Measurements from ENCODE around the gene SPPL2C. TPM values are rescaled to one million over a fixed set of nuclear protein-coding genes. Genes with fewer than 3 reads are reported as not detected.
"Not testable (repeated sequence)": the region's sequence is repeated elsewhere in the genome, so short reads cannot be mapped to it uniquely, and the experiment has no call there.

Gene SPPL2C
- total RNA-seq, 2 experiments from 2014 or later, result not detected

DNA sequence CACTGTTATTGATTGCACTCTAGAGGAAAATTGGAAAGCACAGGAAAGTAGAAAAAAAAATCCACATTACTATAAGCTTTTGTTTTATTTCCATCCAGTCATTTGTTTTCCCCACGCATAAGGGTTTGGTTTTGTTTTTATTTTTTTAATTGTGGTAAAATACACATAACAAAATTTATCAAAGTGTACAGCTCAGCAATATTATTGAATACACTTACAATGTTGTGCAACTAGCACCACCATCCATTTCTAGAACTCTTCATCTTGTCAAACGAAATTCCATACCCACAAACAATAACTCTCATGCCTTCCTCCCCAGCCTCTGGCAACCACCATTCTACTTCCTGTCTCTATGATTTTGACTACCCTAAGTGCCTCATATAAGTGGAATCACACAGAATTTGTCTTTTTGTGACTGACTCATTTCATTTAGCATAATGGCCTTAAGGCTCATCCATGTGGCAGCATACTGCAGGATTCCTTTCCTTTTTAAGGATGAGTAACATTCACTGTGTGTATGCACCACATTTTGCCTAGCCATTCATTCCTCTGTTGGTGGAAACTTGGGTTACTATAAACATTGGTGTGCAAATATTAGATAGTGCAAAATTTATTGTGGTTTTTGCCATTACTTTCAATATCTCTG is 11.1 kb downstream of the SPPL2C start:
- H3K4me2 ChIP-seq (ENCODE audit: low read length), result no peak overlapping the region
- no peak for DNase-seq (ENCODE audit: low spot score)
- H3K27ac ChIP-seq (ENCODE audit: low read depth, low read length, poor library complexity, severe bottlenecking), result no peak overlapping the region
- H2AFZ ChIP-seq (ENCODE audit: low read length), result no peak overlapping the region
- no peaks in the 10 kb centered on the region for H3K4me1 ChIP-seq (ENCODE audit: insufficient read depth, low read length, poor library complexity, severe bottlenecking)
- no TSS peak for BruUV-seq (replicated peaks)
- H3K9me2 ChIP-seq (ENCODE audit: insufficient read depth, low read length), result no peaks in the 10 kb centered on the region
- H3K9me3 ChIP-seq (ENCODE audit: low read length), result no peaks in the 10 kb centered on the region
- no peak overlapping the region for H3K4me3 ChIP-seq (ENCODE audit: low read depth, low read length, poor library complexity, severe bottlenecking)
- POLR2A ChIA-PET, result no interaction called here
- H3K36me3 ChIP-seq (ENCODE audit: insufficient read depth, low read length), result no peaks in the 10 kb centered on the region
- intact Hi-C loops (cut with micrococcal nuclease; ENCODE audit: unreplicated experiment), result loop anchor here (2.0 kb wide), 1 partner anchor 209 kb away; no protein-coding TSS in a partner anchor
- TF ChIP-seq, protein P1, sequence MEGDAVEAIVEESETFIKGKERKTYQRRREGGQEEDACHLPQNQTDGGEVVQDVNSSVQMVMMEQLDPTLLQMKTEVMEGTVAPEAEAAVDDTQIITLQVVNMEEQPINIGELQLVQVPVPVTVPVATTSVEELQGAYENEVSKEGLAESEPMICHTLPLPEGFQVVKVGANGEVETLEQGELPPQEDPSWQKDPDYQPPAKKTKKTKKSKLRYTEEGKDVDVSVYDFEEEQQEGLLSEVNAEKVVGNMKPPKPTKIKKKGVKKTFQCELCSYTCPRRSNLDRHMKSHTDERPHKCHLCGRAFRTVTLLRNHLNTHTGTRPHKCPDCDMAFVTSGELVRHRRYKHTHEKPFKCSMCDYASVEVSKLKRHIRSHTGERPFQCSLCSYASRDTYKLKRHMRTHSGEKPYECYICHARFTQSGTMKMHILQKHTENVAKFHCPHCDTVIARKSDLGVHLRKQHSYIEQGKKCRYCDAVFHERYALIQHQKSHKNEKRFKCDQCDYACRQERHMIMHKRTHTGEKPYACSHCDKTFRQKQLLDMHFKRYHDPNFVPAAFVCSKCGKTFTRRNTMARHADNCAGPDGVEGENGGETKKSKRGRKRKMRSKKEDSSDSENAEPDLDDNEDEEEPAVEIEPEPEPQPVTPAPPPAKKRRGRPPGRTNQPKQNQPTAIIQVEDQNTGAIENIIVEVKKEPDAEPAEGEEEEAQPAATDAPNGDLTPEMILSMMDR (conservative IDR thresholded peaks at IDR 0.05; ENCODE audit: low read length), result no peak
- no peak for TF ChIP-seq EZH2phosphoT487 (IDR thresholded peaks at IDR 0.05; ENCODE audit: borderline replicate concordance, low read depth, low read length)
- no peaks in the 10 kb centered on the region for H3K79me2 ChIP-seq (ENCODE audit: insufficient read depth, low read depth, low read length)
- no peaks in the 10 kb centered on the region for H4K20me1 ChIP-seq (ENCODE audit: insufficient read depth, low read length)
- CTCF ChIA-PET (ENCODE audit: unreplicated experiment), result interaction anchor here (1.3 kb wide), 1 partner anchor 39 kb away, joined by 3 read pairs; no protein-coding TSS in a partner anchor

DNA sequence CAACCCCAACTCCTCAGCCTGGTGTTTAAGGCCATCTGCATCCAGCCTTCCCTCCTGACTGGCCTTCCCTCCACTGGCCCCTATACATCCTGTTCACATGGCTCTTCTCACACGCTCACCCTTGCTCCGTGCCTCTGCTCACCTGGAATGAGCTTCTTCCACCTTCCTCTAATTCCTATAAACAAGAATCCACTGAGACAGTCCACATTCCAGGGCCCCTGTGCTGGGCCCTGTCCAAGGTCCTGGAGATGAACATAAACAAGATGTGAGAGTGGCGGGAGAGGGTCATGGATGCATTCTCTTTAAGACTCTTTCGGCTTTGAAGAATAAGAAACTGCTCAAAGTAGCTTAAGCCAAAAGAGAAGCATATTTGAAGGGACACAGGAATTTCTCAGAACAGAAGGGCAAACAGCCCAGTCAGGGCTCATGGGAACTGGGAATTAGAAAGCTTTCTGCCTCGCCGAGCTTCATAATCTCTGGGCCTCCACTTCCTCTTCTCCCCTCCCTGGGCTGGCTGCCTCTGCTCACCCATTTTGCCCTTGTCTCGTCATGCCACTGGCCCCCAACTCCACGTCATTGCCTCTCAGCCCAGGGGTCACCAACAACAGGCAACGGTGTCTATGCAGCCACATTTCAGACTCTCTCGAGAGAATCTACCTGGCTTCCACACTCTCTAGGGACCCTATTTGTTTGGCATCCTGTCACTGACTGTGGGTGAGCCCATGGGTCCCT is 13.5 kb downstream of the SPPL2C start:
- Histone ChIP-seq H4K20me1 (ENCODE audit: insufficient read depth, low read length) (no peaks in the 10 kb centered on the region), H3K36me3 (ENCODE audit: insufficient read depth, low read length) (no peaks in the 10 kb centered on the region), H2AFZ (ENCODE audit: low read length) (no peak overlapping the region), H3K4me1 (ENCODE audit: insufficient read depth, low read length, poor library complexity, severe bottlenecking) (no peaks in the 10 kb centered on the region), H3K27ac (ENCODE audit: low read depth, low read length, poor library complexity, severe bottlenecking) (no peak overlapping the region), H3K4me2 (ENCODE audit: low read length) (no peak overlapping the region), H3K79me2 (ENCODE audit: insufficient read depth, low read depth, low read length) (no peaks in the 10 kb centered on the region), H3K9me2 (ENCODE audit: insufficient read depth, low read length) (no peaks in the 10 kb centered on the region), H3K4me3 (ENCODE audit: low read depth, low read length, poor library complexity, severe bottlenecking) (no peak overlapping the region), H3K9me3 (ENCODE audit: low read length) (no peaks in the 10 kb centered on the region)
- TF ChIP-seq, protein P1 (conservative IDR thresholded peaks at IDR 0.05; ENCODE audit: low read length), result no peak
- no peak for TF ChIP-seq EZH2phosphoT487 (IDR thresholded peaks at IDR 0.05; ENCODE audit: borderline replicate concordance, low read depth, low read length)
- intact Hi-C loops (cut with micrococcal nuclease; ENCODE audit: unreplicated experiment), result no loop called here
- POLR2A ChIA-PET, result no interaction called here
- no TSS peak for BruUV-seq (replicated peaks)
- no peak for DNase-seq (ENCODE audit: low spot score)
- CTCF ChIA-PET (ENCODE audit: unreplicated experiment), result interaction anchor here (0.6 kb wide), 1 partner anchor 708 kb away, joined by 3 read pairs; no protein-coding TSS in a partner anchor

DNA sequence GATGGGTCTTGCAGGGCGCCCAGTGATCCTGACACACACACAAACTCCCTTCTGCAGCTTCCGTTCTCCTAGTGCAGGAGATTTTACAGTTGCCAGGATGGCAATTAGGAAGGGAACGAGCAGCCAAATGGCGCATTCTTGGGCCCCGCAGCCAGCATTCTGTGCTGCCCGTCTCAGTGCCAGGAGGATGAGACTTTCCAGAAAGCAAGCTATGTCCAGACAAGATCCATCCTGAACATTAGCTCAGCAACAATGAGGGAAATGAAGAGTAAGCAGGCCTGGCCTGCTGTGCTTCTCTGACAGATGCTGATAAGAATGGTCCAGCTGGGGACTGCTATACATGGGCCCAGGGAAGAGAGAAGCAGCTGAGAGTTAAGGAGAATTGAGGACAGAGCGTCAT is 16.5 kb downstream of the SPPL2C start:
- Histone ChIP-seq H3K9me3 (ENCODE audit: low read length) (no peaks in the 10 kb centered on the region), H3K36me3 (ENCODE audit: insufficient read depth, low read length) (no peaks in the 10 kb centered on the region), H3K4me1 (ENCODE audit: insufficient read depth, low read length, poor library complexity, severe bottlenecking) (no peaks in the 10 kb centered on the region), H3K4me3 (ENCODE audit: low read depth, low read length, poor library complexity, severe bottlenecking) (no peak overlapping the region), H4K20me1 (ENCODE audit: insufficient read depth, low read length) (no peaks in the 10 kb centered on the region), H3K4me2 (ENCODE audit: low read length) (no peak overlapping the region), H3K79me2 (ENCODE audit: insufficient read depth, low read depth, low read length) (no peaks in the 10 kb centered on the region), H3K9me2 (ENCODE audit: insufficient read depth, low read length) (no peaks in the 10 kb centered on the region), H3K27ac (ENCODE audit: low read depth, low read length, poor library complexity, severe bottlenecking) (no peak overlapping the region), H2AFZ (ENCODE audit: low read length) (no peak overlapping the region)
- TF ChIP-seq EZH2phosphoT487 (IDR thresholded peaks at IDR 0.05; ENCODE audit: borderline replicate concordance, low read depth, low read length), result no peak
- TF ChIP-seq, protein P1 (conservative IDR thresholded peaks at IDR 0.05; ENCODE audit: low read length), result no peak
- BruUV-seq (replicated peaks), result no TSS peak
- intact Hi-C loops (cut with micrococcal nuclease; ENCODE audit: unreplicated experiment), result no loop called here
- ChIA-PET POLR2A (no interaction called here), CTCF (ENCODE audit: unreplicated experiment) (no interaction called here)
- DNase-seq (ENCODE audit: low spot score), result no peak

DNA sequence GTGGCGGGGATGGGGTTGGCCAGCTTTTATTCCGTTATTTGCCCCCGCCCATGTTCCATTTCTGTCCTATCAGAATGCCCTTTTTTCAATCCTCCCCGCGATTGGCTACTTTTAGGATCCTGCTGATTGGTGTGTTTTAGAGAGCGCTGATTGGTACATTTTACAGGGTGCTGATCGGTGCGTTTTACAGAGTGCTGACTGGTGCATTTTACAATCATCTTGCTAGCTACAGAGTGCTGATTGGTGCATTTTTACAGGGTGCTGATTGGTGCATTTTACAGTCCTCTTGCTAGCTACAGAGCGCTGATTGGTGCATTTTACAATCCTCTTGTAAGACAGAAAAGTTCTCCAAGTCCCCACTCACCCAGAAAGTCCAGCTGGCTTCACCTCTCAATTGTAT is 17.4 kb downstream of the SPPL2C start:
- H4K20me1 ChIP-seq (ENCODE audit: insufficient read depth, low read length); intact Hi-C loops (cut with micrococcal nuclease; ENCODE audit: unreplicated experiment); H3K79me2 ChIP-seq (ENCODE audit: insufficient read depth, low read depth, low read length); H3K4me3 ChIP-seq (ENCODE audit: low read depth, low read length, poor library complexity, severe bottlenecking); BruUV-seq (replicated peaks); H3K27ac ChIP-seq (ENCODE audit: low read depth, low read length, poor library complexity, severe bottlenecking); H2AFZ ChIP-seq (ENCODE audit: low read length); H3K36me3 ChIP-seq (ENCODE audit: insufficient read depth, low read length); H3K9me2 ChIP-seq (ENCODE audit: insufficient read depth, low read length); CTCF ChIA-PET (ENCODE audit: unreplicated experiment); DNase-seq (ENCODE audit: low spot score); H3K4me2 ChIP-seq (ENCODE audit: low read length); H3K9me3 ChIP-seq (ENCODE audit: low read length); POLR2A ChIA-PET; H3K4me1 ChIP-seq (ENCODE audit: insufficient read depth, low read length, poor library complexity, severe bottlenecking): not testable (repeated sequence)
